ENCODE results near the gene ANGPTL7.

Gene ANGPTL7

DNA sequence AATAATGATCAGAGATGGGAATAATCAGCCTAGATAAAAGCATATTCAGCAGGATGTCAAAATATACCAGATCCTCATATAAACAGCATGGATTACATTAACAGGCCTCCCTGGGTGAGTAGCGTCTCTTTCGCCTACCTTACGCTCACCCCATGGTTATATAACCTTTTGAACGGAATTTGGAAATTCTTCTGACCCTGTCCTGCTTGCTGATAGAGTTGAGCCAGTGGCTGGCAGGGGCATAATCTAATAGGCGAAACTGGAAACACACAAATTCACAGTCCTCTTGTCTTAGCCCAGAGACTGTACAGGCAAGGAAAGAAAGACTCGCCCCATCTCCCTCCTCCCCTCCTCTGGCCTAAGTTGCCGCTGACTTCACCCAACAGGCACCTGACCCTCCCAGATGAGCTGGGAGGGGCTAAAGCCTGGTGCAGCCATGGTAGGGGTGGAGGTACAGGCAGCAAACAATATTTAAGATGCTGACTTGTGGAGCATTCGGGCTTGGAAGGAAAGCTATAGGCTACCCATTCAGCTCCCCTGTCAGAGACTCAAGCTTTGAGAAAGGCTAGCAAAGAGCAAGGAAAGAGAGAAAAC, at the start of gene ANGPTL7:
Gene ANGPTL7, plus strand, starts transcription at position 498 of the 594 bp plus-strand sequence. CDS start 225 bp downstream, outside the sequence.
- Histone ChIP-seq H3K9ac (ENCODE audit: low read length in 5 of 5) (peak within 1 kb of the TSS in 1 of 5 donors; percentile 30), H3K4me3 (ENCODE audit: low read depth in 1 of 5, low read length in 5 of 5) (no peak within 1 kb of the TSS), H3K36me3 (ENCODE audit: control insufficient read depth in 5 of 5, insufficient read depth in 5 of 5, low read length in 5 of 5) (peaks cover 6 to 55% (median 36%) of the 10 kb centered on the region in 5 donors), H3K4me1 (ENCODE audit: control insufficient read depth in 5 of 5, insufficient read depth in 5 of 5, low read length in 5 of 5) (peaks cover 0 to 23% (median 3%) of the 10 kb centered on the region in 5 donors), H3K27ac (ENCODE audit: low read depth, low read length) (peak within 1 kb of the TSS; percentile 13), H3K27me3 (ENCODE audit: control insufficient read depth in 5 of 5, insufficient read depth in 4 of 5, low read length in 5 of 5) (no peaks in the 10 kb centered on the region), H3K9me3 (ENCODE audit: control insufficient read depth in 5 of 5, low read length in 5 of 5) (no peaks in the 10 kb centered on the region)

- H3K36me3 ChIP-seq (ENCODE audit: control insufficient read depth in 5 of 5, insufficient read depth in 5 of 5, low read length in 5 of 5): peaks cover 31 to 81% (median 67%) of the 10 kb centered on the region in 5 donors
- H3K4me1 ChIP-seq (ENCODE audit: control insufficient read depth in 5 of 5, insufficient read depth in 5 of 5, low read length in 5 of 5): peaks cover 0 to 13% (median 0%) of the 10 kb centered on the region in 5 donors
- no peaks in the 10 kb centered on the region for H3K9me3 ChIP-seq (ENCODE audit: control insufficient read depth in 5 of 5, low read length in 5 of 5)
- H3K4me3 ChIP-seq (ENCODE audit: low read depth in 1 of 5, low read length in 5 of 5): no peak overlapping the region
- no peak overlapping the region for H3K27ac ChIP-seq (ENCODE audit: low read depth, low read length)
- H3K9ac ChIP-seq (ENCODE audit: low read length in 5 of 5): no peak overlapping the region
- H3K27me3 ChIP-seq (ENCODE audit: control insufficient read depth in 5 of 5, insufficient read depth in 4 of 5, low read length in 5 of 5): no peaks in the 10 kb centered on the region
These were observed 46.4 kb upstream of the ANGPTL7 start for GRCh38 chr1:11142618-11143391.

DNA sequence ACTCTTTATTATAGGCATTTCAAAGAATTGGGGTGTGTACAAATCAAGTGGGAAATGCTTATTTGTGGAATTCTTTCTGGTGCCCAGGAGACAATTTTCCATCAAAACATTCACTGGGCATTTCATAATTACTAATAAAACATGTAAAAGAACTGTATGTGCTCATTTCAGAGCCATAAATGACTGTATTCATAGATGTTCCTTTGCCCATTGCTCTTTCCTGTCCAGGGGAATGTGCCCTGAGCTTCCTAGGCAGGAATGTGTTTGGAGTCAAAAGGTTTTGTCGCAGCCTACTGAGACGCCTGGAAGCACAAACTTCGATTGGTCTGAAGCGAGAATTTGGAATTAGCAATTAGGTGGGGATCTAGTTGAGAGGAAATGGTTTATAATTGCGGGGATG, 45.8 kb upstream of the ANGPTL7 start:
- H3K9ac ChIP-seq (ENCODE audit: low read length in 5 of 5): no peak overlapping the region
- H3K4me3 ChIP-seq (ENCODE audit: low read depth in 1 of 5, low read length in 5 of 5): no peak overlapping the region
- H3K36me3 ChIP-seq (ENCODE audit: control insufficient read depth in 5 of 5, insufficient read depth in 5 of 5, low read length in 5 of 5): peaks cover 26 to 81% (median 63%) of the 10 kb centered on the region in 5 donors
- H3K27me3 ChIP-seq (ENCODE audit: control insufficient read depth in 5 of 5, insufficient read depth in 4 of 5, low read length in 5 of 5): no peaks in the 10 kb centered on the region
- H3K27ac ChIP-seq (ENCODE audit: low read depth, low read length): no peak overlapping the region
- peaks cover 0 to 13% (median 0%) of the 10 kb centered on the region in 5 donors for H3K4me1 ChIP-seq (ENCODE audit: control insufficient read depth in 5 of 5, insufficient read depth in 5 of 5, low read length in 5 of 5)
- H3K9me3 ChIP-seq (ENCODE audit: control insufficient read depth in 5 of 5, low read length in 5 of 5): no peaks in the 10 kb centered on the region

DNA sequence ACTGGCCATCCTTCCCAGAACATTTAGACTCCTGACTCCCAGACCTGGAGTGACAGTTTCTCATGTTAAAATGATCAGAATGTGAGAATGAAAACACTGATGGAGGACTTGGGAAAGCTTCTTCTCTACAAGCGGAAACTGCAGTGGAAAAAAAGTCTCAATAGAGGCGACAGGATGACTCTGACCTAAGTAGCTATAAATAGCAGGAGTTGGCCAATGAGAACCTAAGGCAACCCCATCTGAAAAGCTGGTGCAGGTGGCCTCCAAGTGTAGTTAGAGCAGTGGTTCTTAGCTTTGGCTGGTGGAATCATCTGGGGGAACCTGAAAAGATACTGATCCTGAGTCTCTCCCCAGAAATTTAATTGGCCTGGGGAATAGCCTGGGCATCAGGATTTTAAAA, 45.2 kb upstream of the ANGPTL7 start:
- Histone ChIP-seq H3K36me3 (ENCODE audit: control insufficient read depth in 5 of 5, insufficient read depth in 5 of 5, low read length in 5 of 5) (peaks cover 21 to 80% (median 60%) of the 10 kb centered on the region in 5 donors), H3K9ac (ENCODE audit: low read length in 5 of 5) (no peak overlapping the region), H3K4me3 (ENCODE audit: low read depth in 1 of 5, low read length in 5 of 5) (no peak overlapping the region), H3K9me3 (ENCODE audit: control insufficient read depth in 5 of 5, low read length in 5 of 5) (no peaks in the 10 kb centered on the region), H3K27me3 (ENCODE audit: control insufficient read depth in 5 of 5, insufficient read depth in 4 of 5, low read length in 5 of 5) (no peaks in the 10 kb centered on the region), H3K27ac (ENCODE audit: low read depth, low read length) (no peak overlapping the region), H3K4me1 (ENCODE audit: control insufficient read depth in 5 of 5, insufficient read depth in 5 of 5, low read length in 5 of 5) (peaks cover 0 to 13% (median 0%) of the 10 kb centered on the region in 5 donors)

GRCh38 chr1:11144570-11145256, 44.4 kb upstream of the ANGPTL7 start:
- no peak overlapping the region for H3K27ac ChIP-seq (ENCODE audit: low read depth, low read length)
- H3K9me3 ChIP-seq (ENCODE audit: control insufficient read depth in 5 of 5, low read length in 5 of 5): no peaks in the 10 kb centered on the region
- no peak overlapping the region for H3K9ac ChIP-seq (ENCODE audit: low read length in 5 of 5)
- peaks cover 0 to 13% (median 0%) of the 10 kb centered on the region in 5 donors for H3K4me1 ChIP-seq (ENCODE audit: control insufficient read depth in 5 of 5, insufficient read depth in 5 of 5, low read length in 5 of 5)
- no peaks in the 10 kb centered on the region for H3K27me3 ChIP-seq (ENCODE audit: control insufficient read depth in 5 of 5, insufficient read depth in 4 of 5, low read length in 5 of 5)
- peaks cover 25 to 81% (median 59%) of the 10 kb centered on the region in 5 donors for H3K36me3 ChIP-seq (ENCODE audit: control insufficient read depth in 5 of 5, insufficient read depth in 5 of 5, low read length in 5 of 5)
- H3K4me3 ChIP-seq (ENCODE audit: low read depth in 1 of 5, low read length in 5 of 5): no peak overlapping the region

DNA sequence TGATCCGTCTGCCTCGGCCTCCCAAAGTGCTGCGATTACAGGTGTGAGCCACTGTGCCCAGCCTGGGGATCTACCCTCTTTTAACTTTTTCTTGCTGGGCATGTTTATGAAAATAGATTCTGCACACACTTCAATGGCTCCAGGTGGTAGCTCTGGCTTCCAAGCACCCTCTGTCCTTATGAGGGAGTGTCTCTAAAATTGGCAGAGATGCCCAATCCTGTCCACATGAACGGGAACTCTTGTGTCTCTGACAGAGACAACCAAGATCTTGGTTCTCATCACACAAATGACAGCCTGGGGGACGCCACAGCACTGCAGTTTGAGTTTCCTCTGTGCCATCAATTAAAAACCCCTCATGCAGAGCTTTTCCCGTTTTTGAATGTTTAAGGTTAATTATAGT, 43.4 kb upstream of the ANGPTL7 start:
- Histone ChIP-seq H3K27ac (ENCODE audit: low read depth, low read length) (no peak overlapping the region), H3K9me3 (ENCODE audit: control insufficient read depth in 5 of 5, low read length in 5 of 5) (no peaks in the 10 kb centered on the region), H3K4me3 (ENCODE audit: low read depth in 1 of 5, low read length in 5 of 5) (no peak overlapping the region), H3K9ac (ENCODE audit: low read length in 5 of 5) (no peak overlapping the region), H3K4me1 (ENCODE audit: control insufficient read depth in 5 of 5, insufficient read depth in 5 of 5, low read length in 5 of 5) (peaks cover 0 to 13% (median 5%) of the 10 kb centered on the region in 5 donors), H3K27me3 (ENCODE audit: control insufficient read depth in 5 of 5, insufficient read depth in 4 of 5, low read length in 5 of 5) (no peaks in the 10 kb centered on the region), H3K36me3 (ENCODE audit: control insufficient read depth in 5 of 5, insufficient read depth in 5 of 5, low read length in 5 of 5) (peaks cover 25 to 77% (median 53%) of the 10 kb centered on the region in 5 donors)

DNA sequence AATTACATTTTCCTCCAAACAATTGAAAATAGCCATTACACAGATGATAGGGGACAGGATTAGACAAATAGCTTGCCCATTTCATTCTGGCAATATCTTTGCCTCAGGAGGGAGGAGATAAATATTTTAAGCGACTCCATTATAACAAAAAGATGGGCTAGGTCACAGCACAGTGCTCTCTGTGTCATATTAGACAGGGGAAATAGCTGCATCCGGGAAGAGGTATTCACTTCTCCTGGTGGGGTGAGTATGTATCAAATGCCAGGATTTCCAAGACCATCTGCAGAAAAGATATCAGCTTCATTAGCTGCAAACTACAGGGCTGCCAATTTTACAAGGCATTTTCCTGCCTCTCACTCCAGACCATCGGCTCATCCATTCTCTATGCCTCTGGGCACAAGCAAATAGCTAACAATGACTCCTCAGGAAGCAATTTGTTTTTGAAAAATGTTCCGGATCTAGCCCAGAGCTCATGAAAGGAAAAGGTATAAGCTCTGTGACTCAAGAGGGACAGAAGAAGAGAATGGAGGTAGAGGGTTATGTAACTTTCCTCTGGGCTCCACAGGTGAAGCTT, 41.9 kb upstream of the ANGPTL7 start:
- Histone ChIP-seq H3K9ac (ENCODE audit: low read length in 5 of 5) (no peak overlapping the region), H3K27me3 (ENCODE audit: control insufficient read depth in 5 of 5, insufficient read depth in 4 of 5, low read length in 5 of 5) (no peaks in the 10 kb centered on the region), H3K4me3 (ENCODE audit: low read depth in 1 of 5, low read length in 5 of 5) (no peak overlapping the region), H3K4me1 (ENCODE audit: control insufficient read depth in 5 of 5, insufficient read depth in 5 of 5, low read length in 5 of 5) (peaks cover 0 to 13% (median 6%) of the 10 kb centered on the region in 5 donors), H3K27ac (ENCODE audit: low read depth, low read length) (no peak overlapping the region), H3K9me3 (ENCODE audit: control insufficient read depth in 5 of 5, low read length in 5 of 5) (no peaks in the 10 kb centered on the region), H3K36me3 (ENCODE audit: control insufficient read depth in 5 of 5, insufficient read depth in 5 of 5, low read length in 5 of 5) (peaks cover 25 to 89% (median 59%) of the 10 kb centered on the region in 5 donors)

GRCh38 chr1:11150326-11150725, 38.8 kb upstream of the ANGPTL7 start:
- no peak overlapping the region for H3K9ac ChIP-seq (ENCODE audit: low read length in 5 of 5)
- no peaks in the 10 kb centered on the region for H3K27me3 ChIP-seq (ENCODE audit: control insufficient read depth in 5 of 5, insufficient read depth in 4 of 5, low read length in 5 of 5)
- H3K36me3 ChIP-seq (ENCODE audit: control insufficient read depth in 5 of 5, insufficient read depth in 5 of 5, low read length in 5 of 5): peaks cover 24 to 80% (median 48%) of the 10 kb centered on the region in 5 donors
- H3K27ac ChIP-seq (ENCODE audit: low read depth, low read length): no peak overlapping the region
- peaks cover 0 to 13% (median 6%) of the 10 kb centered on the region in 5 donors for H3K4me1 ChIP-seq (ENCODE audit: control insufficient read depth in 5 of 5, insufficient read depth in 5 of 5, low read length in 5 of 5)
- H3K9me3 ChIP-seq (ENCODE audit: control insufficient read depth in 5 of 5, low read length in 5 of 5): no peaks in the 10 kb centered on the region
- H3K4me3 ChIP-seq (ENCODE audit: low read depth in 1 of 5, low read length in 5 of 5): no peak overlapping the region

- Histone ChIP-seq H3K4me1 (ENCODE audit: control insufficient read depth in 5 of 5, insufficient read depth in 5 of 5, low read length in 5 of 5) (peaks cover 0 to 13% (median 6%) of the 10 kb centered on the region in 5 donors), H3K27ac (ENCODE audit: low read depth, low read length) (no peak overlapping the region), H3K9ac (ENCODE audit: low read length in 5 of 5) (no peak overlapping the region), H3K27me3 (ENCODE audit: control insufficient read depth in 5 of 5, insufficient read depth in 4 of 5, low read length in 5 of 5) (no peaks in the 10 kb centered on the region), H3K9me3 (ENCODE audit: control insufficient read depth in 5 of 5, low read length in 5 of 5) (no peaks in the 10 kb centered on the region), H3K36me3 (ENCODE audit: control insufficient read depth in 5 of 5, insufficient read depth in 5 of 5, low read length in 5 of 5) (peaks cover 21 to 80% (median 48%) of the 10 kb centered on the region in 5 donors), H3K4me3 (ENCODE audit: low read depth in 1 of 5, low read length in 5 of 5) (no peak overlapping the region)
These were observed 38.0 kb upstream of the ANGPTL7 start for GRCh38 chr1:11151114-11151513.
